Measurements from ENCODE around the gene TAX1BP3.

Gene TAX1BP3

DNA sequence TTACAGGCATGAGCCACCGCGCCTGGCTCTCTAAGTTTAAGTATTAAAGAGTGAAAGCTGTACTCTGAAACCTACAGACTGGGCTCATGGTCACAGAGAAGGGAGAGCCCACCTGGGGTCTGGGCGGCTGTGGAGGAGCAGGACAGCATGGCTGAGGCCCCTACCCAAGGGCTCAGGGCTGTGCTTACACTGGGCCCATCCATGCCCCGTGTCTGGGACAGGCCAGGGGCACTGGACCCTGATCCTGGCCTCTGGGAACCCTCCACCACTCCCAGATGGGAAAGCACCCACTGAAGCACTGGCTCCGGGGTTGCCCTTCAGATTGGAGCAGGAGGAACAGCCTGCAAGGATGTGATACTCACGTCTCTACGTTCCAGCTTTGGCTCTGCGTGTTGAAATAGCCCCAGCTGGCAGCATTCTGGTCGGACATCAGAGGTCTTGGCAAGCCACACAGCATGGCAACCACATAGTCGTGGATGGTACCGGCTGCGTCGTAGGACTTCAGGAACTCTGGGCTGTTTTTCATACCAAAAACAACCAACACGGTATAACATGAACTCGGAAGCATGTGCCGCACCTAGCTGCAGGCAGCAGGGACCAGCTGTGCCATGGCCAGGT is 45.3 kb downstream of the TAX1BP3 start:
- DNase-seq: peak; percentile 27

DNA sequence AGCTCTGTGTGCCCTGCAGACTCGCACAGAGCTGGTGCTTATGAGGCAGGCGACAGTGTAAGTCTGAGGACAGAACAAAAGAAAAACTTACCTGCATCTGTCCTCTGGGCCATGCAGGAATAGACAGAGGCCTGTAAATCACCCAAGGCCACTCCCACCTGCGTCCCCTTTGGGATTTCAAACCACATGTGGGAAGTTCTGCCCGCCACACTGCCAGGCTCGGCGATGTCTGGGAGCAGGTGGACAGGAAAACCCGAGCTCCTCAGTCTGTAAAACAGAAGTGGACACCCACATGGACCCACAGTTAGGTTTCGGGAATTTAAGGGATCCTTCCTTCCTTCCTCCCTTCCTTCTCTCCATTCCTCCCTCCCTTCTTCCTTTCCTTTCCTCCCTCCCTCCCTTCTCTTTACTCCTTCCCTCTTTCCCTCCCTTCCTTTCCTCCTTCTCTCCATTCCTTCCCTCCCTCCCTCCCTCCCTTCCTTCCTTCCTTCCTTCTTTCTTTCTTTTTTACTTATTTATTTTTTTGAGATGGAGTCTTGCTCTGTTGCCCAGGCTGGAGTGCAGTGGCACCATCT is 47.1 kb downstream of the TAX1BP3 start:
- peak; percentile 7 for DNase-seq

DNA sequence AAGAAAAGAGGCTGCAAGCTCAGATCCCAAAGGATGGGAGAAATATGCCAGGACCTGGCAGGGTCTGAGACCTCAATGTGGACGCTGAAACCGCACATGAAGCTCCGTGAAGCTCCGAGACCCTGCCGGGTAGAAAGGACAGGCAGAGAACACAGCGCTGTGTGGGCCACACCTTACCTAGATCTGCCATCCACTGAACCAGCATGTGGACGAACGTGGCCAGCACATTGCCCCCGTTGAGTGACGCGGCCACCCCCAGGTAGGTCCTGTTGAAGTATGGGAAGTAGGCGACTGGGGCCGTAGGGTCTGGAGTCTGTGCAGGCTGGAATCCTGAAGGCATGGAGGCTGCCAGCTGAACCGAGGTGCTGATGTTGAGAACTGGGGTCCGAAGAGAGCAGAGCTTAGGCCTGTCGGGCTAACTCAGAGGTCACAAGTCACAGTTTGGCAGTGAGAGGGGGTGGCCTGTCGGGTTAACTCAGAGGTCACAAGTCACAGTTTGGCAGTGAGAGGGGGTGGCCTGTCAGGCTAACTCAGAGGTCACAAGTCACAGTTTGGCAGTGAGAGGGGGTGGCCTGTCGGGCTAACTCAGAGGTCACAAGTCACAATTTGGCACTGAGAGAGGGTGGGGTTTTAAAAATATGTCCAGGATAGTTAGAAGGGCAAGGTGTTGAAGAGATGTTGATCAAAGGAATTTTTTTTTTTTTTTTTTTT is 53.1 kb downstream of the TAX1BP3 start:
- peak; percentile 18 for DNase-seq

DNA sequence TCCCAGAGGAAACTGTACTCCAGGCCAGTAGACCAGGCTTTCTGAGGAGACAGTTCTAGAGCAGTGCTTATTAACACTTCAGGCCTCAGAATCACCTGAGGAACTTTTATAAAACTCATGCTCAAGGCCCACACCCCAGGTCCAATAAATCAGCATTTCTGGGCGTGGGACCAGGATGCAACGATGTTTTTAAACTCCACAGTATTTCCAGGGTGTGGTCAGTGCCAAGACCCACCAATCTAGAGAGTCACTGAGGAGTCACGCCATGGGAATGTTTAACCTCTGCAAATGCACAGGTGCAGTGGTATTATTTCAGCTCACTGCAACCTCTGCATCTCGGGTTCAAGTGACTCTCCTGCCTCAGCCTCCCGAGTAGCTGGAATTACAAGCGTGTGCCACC is 55.3 kb downstream of the TAX1BP3 start:
- peak; percentile 14 for DNase-seq

Data from left hindlimb (tissue), 1 donor.